GM19351 (cell line): ENCODE results near the gene BBS12.
"Not testable (repeated sequence)": the region's sequence is repeated elsewhere in the genome, so short reads cannot be mapped to it uniquely, and the experiment has no call there.

Experiments used
- ATAC-seq: cut with Tn5 transposase; IDR thresholded peaks from one replicate; pipeline ENCODE4 v1.9.1; 2021; ENCODE audit warnings: mild to moderate bottlenecking, moderate library complexity; ENCODE audit not compliant: unreplicated experiment

BBS12 gene

DNA sequence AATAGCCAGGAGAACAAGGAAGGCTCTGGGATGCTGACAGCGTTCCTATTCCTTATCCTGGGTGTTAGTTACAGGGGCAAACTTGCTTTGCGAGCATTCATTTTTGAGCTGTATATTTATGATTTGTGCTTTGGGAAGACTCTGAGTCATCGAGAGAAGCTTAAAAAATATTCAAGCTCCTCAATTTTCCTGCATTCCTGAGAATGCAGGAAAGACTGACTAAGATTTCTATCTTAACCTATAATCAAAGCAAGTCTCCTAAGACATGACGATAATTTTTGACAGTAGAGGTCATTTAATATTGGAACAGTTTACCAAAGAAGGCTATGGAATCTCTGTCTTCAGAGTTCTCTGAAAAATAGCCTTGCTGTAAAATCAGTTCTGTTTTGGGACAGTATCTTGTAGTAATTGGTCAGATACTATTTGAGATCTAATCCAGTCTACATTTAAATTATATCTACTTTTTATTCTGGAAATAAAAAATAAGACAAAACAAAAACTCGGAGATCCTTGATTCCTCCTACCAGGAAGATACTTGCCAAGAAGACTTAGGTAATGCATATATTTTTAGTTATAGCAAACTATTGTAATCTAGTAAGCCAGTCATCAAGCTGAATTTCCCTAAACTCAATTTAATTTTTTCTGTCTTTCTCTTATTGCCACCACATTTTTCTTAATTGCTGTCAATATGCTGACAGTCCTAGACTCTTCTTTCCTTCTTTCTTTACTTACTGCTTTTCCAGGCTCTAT is 31.7 kb downstream of the BBS12 start:
- no peak for ATAC-seq

DNA sequence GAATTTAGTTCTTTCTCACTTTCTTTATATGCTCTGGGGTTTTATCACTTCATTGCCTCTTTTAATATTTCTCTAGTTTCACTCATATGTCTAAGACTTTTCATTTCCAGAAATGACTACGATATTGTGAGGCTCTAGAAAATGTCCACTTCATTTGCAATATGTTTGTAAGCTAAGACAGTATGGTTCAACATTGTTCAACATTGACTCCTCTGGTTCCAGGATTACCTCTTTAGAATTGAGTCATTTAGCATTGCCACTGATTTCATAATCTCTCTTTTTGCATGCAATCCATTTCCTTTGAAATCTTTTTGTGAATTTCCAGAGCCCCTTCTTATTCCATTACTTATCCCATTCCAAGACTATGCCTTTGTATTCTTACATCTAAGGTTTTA is 32.3 kb downstream of the BBS12 start:
- ATAC-seq: peak; percentile 95

DNA sequence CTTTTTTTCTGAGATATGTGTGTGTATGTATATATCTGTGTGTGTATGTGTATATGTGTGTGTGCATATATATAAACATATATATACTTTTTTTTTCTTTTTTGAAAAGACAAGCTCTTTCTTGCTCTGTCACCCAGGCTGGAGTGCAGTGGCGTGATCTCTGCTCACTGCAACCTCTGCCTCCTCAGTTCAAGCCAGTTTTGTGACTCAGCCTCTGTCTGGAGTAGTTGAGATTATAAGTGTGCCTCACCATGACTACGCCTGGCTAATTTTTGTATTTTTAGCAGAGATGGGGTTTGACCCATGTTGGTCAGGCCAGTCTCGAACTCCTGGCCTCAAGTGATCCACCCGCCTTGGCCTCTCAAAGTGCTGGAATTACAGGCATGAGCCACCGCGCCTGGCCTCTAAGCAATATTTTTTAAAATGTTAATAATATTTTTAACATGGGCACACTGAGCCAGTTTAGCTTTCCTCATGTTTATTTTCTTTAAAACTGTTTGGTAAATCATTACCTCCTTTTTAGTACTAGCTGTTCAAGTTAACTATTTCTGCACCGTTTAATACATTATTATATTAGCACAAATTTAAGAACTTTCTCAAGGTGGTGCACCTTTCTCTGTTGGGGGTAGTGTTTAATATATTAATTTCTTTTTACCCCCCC is 33.3 kb downstream of the BBS12 start:
- ATAC-seq: no peak

DNA sequence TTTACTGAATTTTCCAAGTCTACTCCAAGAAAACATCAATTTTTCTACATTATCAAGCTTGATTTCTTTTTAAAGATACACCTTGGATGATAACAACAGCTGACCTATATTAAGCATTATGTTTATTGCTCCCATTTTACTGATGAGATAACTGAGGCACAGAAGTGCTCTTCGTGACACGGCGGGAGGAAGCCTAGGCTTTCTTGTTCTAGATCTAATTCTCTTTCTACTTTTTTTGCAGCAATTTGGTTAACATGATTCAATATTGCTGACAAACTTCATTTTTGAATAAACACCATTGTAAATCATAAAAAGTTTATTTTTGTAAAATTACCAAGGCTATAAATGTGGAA is 33.8 kb downstream of the BBS12 start:
- ATAC-seq: no peak

DNA sequence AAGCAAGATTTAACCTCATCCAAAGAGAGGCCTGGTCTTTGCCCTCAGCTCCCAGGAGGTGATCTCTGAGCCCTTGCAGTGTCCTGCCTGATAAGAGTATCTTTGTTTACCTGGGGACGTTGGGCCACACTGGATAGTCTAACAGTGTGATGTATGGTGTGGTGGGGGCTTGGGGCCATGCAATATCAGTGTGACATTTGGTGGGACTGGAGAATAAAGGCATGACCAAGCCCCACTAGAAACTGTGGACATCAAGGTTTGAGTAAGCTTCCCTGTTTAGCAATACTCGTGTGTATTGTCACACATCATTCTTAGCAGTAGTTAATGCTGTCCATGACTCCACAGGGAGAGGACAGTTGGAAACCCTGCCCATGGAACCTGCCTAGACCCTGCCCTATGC is 34.4 kb downstream of the BBS12 start:
- no peak for ATAC-seq

DNA sequence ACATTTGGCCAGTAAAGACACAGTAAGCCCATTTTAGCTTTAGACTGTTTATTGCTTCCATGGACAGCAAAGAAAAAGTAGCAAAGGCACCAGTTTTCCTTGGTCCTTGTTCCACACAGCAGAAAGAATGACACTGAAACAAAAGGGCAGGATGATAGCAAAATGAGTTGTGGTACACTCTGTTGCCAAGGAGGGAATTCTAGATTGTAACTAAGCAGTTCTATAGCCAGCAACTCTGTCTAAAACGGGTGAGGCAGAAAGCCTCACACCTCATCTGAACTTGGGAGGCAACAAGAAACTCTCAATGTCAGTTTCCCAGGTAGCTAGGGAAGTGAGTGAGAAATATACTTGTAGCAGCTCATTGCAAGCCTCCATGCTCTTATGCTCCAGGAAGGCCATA is 39.2 kb downstream of the BBS12 start:
- ATAC-seq: no peak

DNA sequence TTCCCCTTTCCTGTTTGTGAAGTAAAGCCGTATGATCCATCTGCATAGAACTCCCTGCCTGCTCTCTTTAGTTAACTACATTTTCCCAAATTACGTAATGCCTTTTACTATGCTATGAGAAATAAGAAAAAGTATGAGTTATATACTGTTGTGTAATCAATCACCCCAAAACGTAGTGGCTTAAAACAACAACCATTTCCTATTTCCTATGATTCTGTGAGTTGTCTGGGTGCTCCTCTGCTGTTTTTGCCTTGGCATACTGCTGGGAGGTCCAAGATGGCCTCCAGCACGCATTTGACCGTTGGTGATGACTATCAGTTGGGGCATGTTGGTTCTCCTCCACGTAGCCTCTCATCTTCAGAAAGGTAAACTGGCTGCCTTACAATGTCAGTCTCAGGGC is 39.8 kb downstream of the BBS12 start:
- no peak for ATAC-seq

DNA sequence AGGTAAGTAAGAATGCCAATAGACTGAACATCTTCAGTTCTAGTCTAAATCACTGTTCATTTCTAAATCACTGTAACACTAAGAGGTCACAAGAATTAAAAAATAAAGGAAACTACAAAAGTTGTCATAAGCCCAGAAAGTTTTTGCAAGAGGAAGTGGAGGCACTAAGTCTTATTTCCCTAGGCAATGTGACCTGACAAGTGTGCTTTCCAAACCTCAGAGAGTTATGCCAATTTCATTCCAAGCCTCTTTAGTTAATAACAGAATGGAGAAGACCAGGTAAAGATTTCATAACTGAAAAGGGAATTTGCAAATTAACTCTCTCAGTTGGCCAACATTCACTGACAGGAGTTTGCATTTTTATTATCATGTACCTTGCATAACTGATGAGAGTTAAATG is 40.5 kb downstream of the BBS12 start:
- ATAC-seq: no peak

DNA sequence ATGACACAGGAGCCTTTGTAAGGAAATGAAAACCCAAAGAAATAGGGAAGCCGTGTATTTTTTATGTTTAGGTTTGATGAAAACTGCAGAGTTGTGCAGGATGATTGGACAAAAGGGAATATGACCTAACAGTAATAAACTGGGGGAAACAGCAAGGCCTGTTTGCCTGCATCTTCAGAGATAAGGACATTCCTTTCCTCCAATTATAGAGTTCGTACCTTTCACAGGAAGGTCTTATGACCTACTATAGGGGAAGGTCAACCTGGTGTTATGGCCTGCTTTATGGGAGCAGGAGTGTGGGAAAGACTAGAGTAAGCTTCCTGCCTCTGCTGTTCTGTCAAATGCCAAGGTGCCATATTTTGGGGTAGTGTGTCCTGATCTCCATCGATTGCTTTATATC is 42.5 kb downstream of the BBS12 start:
- no peak for ATAC-seq

DNA sequence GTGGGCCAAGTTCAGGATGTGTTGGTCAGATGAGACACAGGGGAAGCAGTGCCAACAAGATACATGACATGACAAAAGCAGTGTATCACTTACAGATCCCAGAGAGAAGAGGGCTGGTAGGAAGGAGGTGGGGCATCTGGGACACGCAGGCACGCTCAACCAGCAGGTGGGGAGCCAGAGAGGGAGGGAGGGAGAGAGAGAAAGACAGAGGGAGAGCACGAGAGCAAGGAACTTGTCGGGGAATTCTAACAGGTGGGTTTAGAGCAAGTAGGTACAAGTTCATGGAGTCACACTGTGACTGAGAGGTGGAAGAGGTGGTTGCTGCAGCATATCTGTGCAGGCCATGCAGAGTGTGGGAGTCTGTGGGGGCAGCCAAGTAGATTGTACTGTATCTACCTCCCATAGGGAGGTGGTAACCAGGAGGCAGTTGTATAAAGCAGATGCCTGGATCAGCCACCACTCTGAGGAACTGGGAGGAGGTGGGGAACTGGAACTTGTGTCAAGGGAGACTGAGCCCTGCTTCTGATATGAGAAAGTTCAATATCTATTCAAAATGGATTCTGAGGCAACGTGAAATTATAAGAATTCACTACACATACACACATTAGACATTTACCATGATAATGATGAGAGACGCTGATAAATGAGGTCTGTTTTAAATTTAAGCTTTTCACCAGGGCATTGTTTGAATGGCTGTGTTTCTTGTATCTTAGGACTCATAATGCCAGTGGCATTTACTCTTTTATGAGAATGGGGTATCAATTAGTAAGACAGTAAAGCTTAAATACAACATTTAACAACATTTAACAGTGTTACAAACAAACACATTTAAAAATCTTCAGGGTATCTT is 43.7 kb downstream of the BBS12 start:
- ATAC-seq: no peak

DNA sequence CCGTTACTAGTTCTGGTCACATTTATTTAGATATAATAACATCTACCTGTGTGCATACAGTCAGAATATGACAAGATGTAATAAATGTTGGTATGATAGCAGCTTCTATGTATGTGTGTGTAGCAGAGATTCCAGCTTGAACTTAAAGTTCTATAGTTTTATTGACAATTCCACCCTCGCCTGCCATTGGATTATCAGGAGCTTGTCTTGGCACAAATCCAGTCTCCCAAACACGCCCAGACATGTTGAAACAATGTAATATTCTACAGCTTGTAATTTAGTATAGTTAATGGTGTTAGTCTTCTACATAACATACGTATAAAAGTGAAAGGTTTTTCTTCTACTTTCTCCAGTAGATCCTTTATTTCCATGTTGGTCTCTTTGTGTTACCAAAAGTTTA is 44.4 kb downstream of the BBS12 start:
- no peak for ATAC-seq

DNA sequence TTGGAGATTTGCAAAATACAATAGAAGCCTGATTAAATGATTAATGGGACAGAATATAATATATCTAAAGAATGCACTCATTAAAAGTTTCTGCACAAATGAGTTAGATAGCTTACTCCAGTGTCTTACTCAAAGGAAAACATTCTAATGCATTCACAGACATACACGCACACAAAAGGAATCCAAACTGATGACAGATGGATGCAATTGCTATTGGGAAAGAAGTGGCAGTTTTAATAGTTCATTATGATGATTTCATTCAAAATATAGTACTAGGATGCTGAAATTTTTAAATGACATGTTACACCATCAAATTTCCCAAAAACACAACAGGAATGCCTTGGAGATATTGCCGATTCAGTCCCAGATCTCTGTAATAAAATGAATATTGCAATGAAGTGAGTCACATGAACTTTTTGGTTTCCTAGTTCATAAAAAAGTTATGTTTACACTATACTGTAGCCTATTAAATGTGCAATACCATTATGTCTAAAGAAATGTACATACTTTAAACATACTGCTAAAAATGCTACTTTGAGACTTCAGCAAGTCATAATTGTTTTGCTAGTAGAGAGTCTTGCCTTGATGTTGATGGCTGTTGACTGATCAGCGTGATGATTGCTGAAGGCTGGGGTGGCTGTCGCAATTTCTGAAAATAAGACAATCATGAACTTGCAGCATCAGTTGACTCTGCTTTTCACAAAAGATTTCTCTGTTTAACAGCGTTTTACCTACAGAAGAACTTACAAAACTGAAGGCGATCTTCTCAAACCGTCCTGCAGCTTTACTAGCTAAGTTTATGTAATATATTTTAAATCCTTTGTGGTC is 45.6 kb downstream of the BBS12 start:
- no peak for ATAC-seq

DNA sequence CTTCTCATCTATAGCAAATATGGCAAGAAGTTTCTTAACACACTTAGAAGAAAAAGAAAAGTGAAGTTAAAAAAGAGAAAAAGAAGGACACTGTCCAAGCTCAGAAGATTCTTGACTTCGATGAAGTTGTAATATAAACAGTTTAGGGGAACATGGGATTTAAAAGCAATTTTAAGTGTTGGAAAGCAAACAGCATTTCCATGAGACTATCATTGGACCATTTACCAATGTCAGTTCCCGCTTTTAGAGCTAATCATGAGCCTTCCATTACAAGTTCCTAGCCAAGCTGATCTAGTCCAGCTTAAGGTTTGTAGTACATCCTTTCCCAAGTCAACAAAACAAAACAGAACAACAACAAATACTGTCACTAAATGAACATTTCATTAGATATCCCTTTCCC is 49.0 kb downstream of the BBS12 start:
- no peak for ATAC-seq

DNA sequence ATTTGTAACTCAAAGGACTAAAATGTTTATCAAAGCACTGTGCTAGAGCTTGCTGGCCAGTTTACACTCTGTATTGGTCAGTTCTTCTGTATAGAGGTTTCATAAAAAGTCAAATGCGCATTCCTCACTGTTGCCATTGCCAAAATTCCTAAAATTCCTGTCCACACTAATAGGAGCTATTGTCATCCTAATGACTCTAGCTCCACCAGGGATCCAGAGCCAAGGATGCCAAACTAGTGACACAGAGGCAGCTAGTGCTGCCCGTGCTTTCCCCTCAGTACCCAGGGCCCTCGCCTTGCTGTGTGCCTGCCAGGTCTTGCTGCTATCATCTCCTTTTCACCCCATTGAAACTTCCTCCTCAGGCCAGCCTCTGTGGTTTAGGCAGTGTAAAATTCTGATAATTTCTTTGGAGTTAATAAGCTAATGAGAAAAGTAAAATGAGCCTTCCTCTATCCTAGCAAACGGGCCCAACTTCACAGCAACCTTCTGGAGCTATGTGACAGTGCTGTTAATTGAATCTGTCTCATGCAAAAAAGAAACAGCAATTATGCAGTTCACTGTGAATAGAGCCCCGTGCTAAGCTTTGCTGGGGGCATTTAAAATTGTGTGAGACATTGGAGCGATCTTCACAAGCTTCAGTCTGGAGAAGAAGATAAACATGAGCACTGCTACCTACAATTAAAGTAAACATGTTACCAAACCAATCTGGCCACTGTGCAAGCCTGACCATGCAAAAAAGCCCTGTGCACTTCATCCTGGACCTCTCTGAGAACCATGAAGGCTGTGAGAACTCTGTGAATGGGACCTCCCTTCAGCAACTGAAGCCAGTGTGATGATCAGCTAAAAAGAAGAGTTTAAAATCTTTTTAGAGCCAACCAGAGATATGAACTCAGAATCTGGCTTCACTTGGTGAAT is 51.1 kb downstream of the BBS12 start:
- no peak for ATAC-seq

DNA sequence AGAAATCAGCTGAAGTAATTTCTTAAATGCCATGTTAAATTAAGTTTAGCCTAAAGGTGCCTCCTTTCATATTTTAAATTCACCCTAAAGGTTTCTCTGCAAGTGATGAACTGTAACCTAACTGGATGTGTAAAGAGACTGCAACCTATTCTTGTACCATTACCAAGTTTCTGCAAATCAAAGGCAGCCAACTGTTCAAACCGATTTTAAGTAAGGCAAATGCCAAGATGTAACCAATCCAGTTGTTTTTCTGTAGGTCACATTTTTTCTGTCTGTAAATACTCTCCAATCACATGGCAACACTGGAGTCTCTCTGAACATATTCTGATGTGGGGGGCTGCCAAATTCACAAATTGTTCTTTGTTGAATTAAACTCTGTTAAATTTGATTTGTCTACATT is 51.8 kb downstream of the BBS12 start:
- ATAC-seq: no peak

DNA sequence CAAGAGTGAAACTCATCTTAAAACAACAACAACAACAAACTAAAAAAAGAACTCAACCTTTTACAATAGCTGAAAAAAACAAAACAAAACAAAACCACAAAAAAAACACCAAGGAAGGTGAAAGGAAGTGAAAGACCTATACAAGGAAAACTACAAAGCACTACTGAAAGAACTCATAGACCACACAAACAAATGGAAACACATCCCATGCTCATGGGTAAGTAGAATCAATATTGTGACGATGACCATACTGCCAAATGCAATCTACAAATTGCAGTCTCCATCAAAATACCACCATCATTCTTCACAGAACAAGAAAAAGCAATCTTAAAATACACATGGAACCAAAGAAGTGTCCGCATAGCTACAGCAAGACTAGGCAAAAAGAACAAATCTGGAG is 52.6 kb downstream of the BBS12 start:
- peak; percentile 44 for ATAC-seq

DNA sequence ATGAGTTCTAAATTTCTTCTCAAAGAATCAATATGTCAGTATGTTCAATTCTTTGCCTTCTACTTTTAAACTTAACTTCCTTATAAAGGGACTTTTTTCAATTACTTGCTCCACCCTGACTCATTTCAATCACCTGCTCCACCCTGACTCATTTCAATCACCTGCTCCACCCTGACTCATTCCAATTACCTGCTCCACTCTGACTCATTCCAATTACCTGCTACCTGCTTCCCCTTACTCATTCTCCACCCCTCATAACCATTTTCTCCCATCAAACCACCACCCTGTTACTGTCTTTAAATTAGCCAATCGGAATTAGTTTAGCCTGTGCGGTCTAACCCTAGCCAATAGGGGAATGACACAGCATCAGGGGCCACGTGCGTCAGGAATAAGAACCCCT is 53.8 kb downstream of the BBS12 start:
- not testable (repeated sequence) for ATAC-seq

DNA sequence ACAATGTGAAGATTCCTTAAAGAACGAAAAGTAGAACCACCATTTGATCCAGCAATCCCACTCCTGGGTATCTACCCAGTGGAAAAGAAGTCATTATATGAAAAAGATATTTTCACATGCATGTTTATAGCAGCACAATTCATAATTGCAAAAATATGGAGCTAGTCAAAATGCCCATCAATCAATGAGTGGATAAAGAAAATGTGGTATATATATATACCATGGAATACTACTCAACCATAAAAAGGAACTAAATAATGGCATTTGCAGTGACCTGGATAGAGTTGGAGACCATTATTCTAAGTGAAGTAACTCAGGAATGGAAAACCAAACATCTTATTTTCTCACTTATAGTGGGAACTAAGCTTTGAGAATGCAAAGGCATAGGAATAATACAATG is 54.4 kb downstream of the BBS12 start:
- ATAC-seq: not testable (repeated sequence)

DNA sequence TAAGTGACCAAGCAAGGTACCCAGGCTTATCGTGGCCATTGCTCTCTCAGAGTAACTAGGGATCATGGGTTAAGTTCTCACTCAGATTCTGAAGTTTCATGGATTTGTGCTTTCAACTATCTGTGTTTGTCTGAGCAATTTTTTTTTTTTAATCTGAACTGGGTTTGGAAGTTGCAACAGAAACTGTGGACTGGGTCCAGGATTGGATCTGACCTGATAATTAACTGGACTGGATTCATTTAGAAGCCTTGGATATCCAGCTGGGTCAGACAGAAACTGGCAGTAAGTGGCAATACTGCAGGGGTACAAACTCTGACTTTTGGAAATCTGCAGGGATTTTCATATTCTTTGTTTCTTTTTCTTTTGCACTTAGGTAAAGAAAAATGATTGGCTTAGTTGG is 55.4 kb downstream of the BBS12 start:
- no peak for ATAC-seq

DNA sequence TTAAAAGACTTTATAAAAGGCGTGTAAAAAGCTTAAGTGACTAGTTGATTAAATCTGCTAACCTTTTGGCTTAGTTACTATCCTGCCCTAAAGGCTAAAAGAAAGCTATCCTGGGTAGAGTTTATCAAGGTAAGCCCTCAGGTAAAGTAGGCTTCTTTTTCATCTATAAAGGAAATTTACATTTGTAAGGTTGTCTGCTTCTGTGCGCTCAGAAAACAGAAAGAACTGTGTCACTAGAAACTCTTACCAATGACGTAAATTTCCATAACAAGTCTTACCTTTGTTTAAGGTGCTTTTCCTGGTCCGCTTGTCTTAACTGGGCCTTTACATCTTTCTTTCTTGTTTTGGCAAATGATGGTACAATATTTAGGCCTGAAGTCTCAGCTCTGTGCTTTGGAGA is 56.4 kb downstream of the BBS12 start:
- no peak for ATAC-seq
